HL-60 (cell line): Measurements from ENCODE around the gene ZNF25.
"Not testable (repeated sequence)": the region's sequence is repeated elsewhere in the genome, so short reads cannot be mapped to it uniquely, and the experiment has no call there.

ENCODE experiments used
- DNase-seq, 2 experiments: peaks; one replicate each; pipeline ENCODE4 v3.0.0-alpha.2; 2010 to 2020; ENCODE audit warnings: low read depth in 1 of 2, low spot score in 1 of 2
- H3K27ac ChIP-seq: fragments of 250-450 bp; sonication (Bioruptor Pico); replicated peaks from 2 replicates; pipeline ENCODE4 v1.5.1; 2020; ENCODE audit warnings: mild to moderate bottlenecking, moderate library complexity
- H3K27me3 ChIP-seq: fragments of 250-450 bp; sonication (Bioruptor Pico); 2 replicates; pipeline ENCODE4 v1.5.1; 2021; ENCODE audit warnings: mild to moderate bottlenecking, moderate library complexity; ENCODE audit not compliant: insufficient read depth, poor library complexity, severe bottlenecking
- H3K4me3 ChIP-seq: replicated peaks from 2 replicates; pipeline ENCODE4 v1.5.1; 2011; ENCODE audit warnings: mild to moderate bottlenecking, control low read depth, low read length; ENCODE audit not compliant: insufficient read depth
- GABPA ChIP-seq: IDR thresholded peaks from 2 replicates; pipeline ENCODE4 v1.6.1; 2012; ENCODE audit warnings: low read depth
- POLR2AphosphoS5 ChIP-seq: IDR thresholded peaks from 2 replicates; pipeline ENCODE4 v1.6.1; 2012; ENCODE audit warnings: low read depth
- SPI1 ChIP-seq: IDR thresholded peaks from 2 replicates; pipeline ENCODE4 v1.6.1; 2012; ENCODE audit warnings: low read depth, mild to moderate bottlenecking, borderline replicate concordance
- TF ChIP-seq, protein P1 (sequence below): IDR thresholded peaks from one replicate; pipeline ENCODE4 v1.5.1; 2011; ENCODE audit warnings: low read length, control low read depth, inconsistent platforms; ENCODE audit not compliant: insufficient read depth
- TF ChIP-seq, protein P2 (sequence below): IDR thresholded peaks from 2 replicates; pipeline ENCODE4 v1.6.1; 2012; ENCODE audit warnings: low read depth; ENCODE audit not compliant: insufficient replicate concordance

ZNF25 gene

DNA sequence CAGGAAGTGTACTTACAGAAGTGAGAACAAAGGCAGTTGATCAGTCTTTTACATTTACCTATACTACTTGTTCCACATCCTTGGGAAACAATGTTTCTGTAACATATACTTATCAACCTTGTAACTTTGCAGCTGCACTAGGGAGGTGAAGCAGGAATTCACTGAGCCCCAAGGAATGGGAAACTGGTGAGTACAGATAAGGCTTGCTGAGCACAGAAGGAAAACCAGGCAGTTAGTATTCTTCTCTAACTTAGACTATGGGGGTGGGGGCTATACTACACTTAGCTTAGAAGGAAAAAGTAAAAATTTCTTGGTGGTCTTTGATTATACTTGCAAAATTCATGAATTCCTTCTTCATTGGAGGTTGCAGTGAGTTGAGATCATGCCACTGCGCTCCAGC lies 27.1 kb upstream of the ZNF25 start:
- no peak for TF ChIP-seq POLR2AphosphoS5
- TF ChIP-seq, protein P1, sequence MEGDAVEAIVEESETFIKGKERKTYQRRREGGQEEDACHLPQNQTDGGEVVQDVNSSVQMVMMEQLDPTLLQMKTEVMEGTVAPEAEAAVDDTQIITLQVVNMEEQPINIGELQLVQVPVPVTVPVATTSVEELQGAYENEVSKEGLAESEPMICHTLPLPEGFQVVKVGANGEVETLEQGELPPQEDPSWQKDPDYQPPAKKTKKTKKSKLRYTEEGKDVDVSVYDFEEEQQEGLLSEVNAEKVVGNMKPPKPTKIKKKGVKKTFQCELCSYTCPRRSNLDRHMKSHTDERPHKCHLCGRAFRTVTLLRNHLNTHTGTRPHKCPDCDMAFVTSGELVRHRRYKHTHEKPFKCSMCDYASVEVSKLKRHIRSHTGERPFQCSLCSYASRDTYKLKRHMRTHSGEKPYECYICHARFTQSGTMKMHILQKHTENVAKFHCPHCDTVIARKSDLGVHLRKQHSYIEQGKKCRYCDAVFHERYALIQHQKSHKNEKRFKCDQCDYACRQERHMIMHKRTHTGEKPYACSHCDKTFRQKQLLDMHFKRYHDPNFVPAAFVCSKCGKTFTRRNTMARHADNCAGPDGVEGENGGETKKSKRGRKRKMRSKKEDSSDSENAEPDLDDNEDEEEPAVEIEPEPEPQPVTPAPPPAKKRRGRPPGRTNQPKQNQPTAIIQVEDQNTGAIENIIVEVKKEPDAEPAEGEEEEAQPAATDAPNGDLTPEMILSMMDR, result no peak
- TF ChIP-seq, protein P2, sequence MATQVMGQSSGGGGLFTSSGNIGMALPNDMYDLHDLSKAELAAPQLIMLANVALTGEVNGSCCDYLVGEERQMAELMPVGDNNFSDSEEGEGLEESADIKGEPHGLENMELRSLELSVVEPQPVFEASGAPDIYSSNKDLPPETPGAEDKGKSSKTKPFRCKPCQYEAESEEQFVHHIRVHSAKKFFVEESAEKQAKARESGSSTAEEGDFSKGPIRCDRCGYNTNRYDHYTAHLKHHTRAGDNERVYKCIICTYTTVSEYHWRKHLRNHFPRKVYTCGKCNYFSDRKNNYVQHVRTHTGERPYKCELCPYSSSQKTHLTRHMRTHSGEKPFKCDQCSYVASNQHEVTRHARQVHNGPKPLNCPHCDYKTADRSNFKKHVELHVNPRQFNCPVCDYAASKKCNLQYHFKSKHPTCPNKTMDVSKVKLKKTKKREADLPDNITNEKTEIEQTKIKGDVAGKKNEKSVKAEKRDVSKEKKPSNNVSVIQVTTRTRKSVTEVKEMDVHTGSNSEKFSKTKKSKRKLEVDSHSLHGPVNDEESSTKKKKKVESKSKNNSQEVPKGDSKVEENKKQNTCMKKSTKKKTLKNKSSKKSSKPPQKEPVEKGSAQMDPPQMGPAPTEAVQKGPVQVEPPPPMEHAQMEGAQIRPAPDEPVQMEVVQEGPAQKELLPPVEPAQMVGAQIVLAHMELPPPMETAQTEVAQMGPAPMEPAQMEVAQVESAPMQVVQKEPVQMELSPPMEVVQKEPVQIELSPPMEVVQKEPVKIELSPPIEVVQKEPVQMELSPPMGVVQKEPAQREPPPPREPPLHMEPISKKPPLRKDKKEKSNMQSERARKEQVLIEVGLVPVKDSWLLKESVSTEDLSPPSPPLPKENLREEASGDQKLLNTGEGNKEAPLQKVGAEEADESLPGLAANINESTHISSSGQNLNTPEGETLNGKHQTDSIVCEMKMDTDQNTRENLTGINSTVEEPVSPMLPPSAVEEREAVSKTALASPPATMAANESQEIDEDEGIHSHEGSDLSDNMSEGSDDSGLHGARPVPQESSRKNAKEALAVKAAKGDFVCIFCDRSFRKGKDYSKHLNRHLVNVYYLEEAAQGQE, result no peak
- TF ChIP-seq SPI1, result no peak
- TF ChIP-seq GABPA, result no peak
- no peak for DNase-seq
- H3K27ac ChIP-seq, result no peak overlapping the region
- H3K4me3 ChIP-seq, result no peak overlapping the region
- no peaks in the 10 kb centered on the region for H3K27me3 ChIP-seq

DNA sequence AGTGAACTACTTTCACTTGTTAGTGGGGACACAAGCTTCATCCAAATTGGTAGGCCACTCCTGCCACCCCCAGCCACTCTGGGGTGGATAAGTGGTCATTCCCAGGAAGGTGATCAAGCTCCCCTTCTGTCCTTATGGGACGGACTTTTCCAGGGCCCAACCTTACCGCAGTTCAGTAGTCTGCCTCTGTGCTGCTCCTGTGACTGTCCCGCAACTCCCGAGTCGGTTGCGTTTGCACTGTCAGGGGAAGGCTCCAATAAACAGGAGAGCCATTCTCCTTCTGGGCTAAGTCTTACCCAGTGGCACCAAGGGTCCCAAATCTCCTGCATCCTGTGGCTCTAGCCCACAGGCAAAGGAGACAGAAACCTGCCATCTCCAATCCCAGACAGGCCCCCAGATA lies 26.6 kb upstream of the ZNF25 start:
- no peaks in the 10 kb centered on the region for H3K27me3 ChIP-seq
- H3K27ac ChIP-seq, result no peak overlapping the region
- H3K4me3 ChIP-seq, result no peak overlapping the region
- no peak for TF ChIP-seq SPI1
- TF ChIP-seq POLR2AphosphoS5, result no peak
- TF ChIP-seq, protein P2, result no peak
- TF ChIP-seq, protein P1, result no peak
- TF ChIP-seq GABPA, result no peak
- no peak for DNase-seq

DNA sequence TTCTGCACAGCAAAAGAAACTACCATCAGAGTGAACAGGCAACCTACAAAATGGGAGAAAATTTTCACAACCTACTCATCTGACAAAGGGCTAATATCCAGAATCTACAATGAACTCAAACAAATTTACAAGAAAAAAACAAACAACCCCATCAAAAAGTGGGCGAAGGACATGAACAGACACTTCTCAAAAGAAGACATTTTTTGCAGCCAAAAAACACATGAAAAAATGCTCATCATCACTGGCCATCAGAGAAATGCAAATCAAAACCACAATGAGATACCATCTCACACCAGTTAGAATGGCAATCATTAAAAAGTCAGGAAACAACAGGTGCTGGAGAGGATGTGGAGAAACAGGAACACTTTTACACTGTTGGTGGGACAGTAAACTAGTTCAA lies 24.0 kb upstream of the ZNF25 start:
- DNase-seq, H3K4me3 ChIP-seq, H3K27me3 ChIP-seq, H3K27ac ChIP-seq: not testable (repeated sequence)

DNA sequence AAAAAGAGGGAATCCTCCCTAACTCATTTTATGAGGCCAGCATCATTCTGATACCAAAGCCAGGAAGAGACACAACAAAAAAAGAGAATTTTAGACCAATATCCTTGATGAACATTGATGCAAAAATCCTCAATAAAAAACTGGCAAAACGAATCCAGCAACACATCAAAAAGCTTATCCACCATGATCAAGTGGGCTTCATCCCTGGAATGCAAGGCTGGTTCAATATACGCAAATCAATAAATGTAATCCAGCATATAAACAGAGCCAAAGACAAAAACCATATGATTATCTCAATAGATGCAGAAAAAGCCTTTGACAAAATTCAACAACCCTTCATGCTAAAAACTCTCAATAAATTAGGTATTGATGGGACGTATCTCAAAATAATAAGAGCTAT lies 22.5 kb upstream of the ZNF25 start:
- not testable (repeated sequence) for H3K27ac ChIP-seq, DNase-seq, H3K27me3 ChIP-seq, H3K4me3 ChIP-seq

DNA sequence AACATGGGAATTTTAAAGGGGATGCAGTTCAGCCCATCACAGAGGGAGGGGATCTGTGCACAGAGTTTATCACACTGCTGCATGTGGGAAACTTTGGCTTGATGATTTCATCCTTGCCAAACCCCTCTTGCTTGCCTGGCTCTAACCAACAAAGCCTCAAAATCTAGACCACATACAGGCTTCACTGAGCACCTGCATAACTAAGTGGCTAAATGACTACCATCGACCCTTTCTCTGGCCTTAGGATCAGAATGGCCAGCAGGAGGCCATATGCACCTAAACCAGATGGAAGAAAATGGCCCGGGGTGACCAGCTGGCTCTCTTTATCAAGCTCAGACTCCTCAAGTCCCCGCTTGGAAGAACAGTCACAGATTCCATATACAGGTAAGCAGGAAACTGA lies 15.6 kb upstream of the ZNF25 start:
- Histone ChIP-seq H3K27ac (no peak overlapping the region), H3K27me3 (no peaks in the 10 kb centered on the region), H3K4me3 (no peak overlapping the region)
- no peak for TF ChIP-seq GABPA
- no peak for TF ChIP-seq SPI1
- no peak for TF ChIP-seq POLR2AphosphoS5
- TF ChIP-seq, protein P2, result no peak
- TF ChIP-seq, protein P1, result no peak
- no peak for DNase-seq
